Cardiac muscle cell (in vitro differentiated cells and primary cell): ENCODE data around the gene TXNRD2. TPM values are rescaled to one million over a fixed set of nuclear protein-coding genes. Genes with fewer than 3 reads are reported as not detected.

Experiments
- DNase-seq, 2 donors: peaks; one replicate each; pipeline versions ENCODE4 v3.0.0 to v3.0.0-alpha.2; 2010 to 2017; ENCODE audit warnings: low read depth in 1 of 2, low spot score in 1 of 2
- H3K27ac ChIP-seq: fragments of 200-600 bp; sonication (generic); 2 replicates; pipeline ENCODE4 v1.5.1; 2016
- H3K27me3 ChIP-seq: fragments of 200-600 bp; sonication (generic); 2 replicates; pipeline ENCODE4 v1.6.0; 2016; ENCODE audit warnings: control low read depth
- H3K36me3 ChIP-seq: fragments of 200-600 bp; sonication (generic); 2 replicates; pipeline ENCODE4 v1.5.1; 2016; ENCODE audit warnings: control low read depth
- H3K4me1 ChIP-seq: fragments of 200-600 bp; sonication (generic); 2 replicates; pipeline ENCODE4 v1.8.1; 2017; ENCODE audit warnings: low read depth, mild to moderate bottlenecking, mixed run types
- H3K4me3 ChIP-seq: fragments of 200-600 bp; sonication (generic); 2 replicates; pipeline ENCODE4 v1.5.1; 2016; ENCODE audit warnings: mild to moderate bottlenecking
- H3K9me3 ChIP-seq: fragments of 200-600 bp; sonication (generic); 2 replicates; pipeline ENCODE4 v1.5.1; 2017; ENCODE audit warnings: low read depth, mild to moderate bottlenecking, control low read depth
- polyA plus RNA-seq: library from polyadenylated mRNA; unstranded; fragments of >200 nt; fragmentation: Nextera tagmentation; extraction: Ambion mirVana; gene quantifications from 2 replicates; pipeline ENCODE4 v1.2.1, GENCODE V29; 2016
- total RNA-seq: library from RNA; depleted of rRNA; stranded (reverse); fragments of >200 nt; gene quantifications from 2 replicates; pipeline ENCODE4 v1.2.3, GENCODE V29; 2016
- TF ChIP-seq, protein P1 (sequence below): IDR thresholded peaks from 2 replicates; pipeline ENCODE4 v1.5.1; 2012; ENCODE audit warnings: low read depth, mild to moderate bottlenecking, low read length

TXNRD2 gene
- total and polyA plus RNA-seq, 2 experiments from 2014 or later: 15.6 to 21.2 TPM

- no peak for DNase-seq
- H3K27ac ChIP-seq: no peak overlapping the region
- no peak overlapping the region for H3K4me3 ChIP-seq
- no peaks in the 10 kb centered on the region for H3K27me3 ChIP-seq
- H3K9me3 ChIP-seq: no peaks in the 10 kb centered on the region
- H3K36me3 ChIP-seq: peaks cover 3% of the 10 kb centered on the region
- no peaks in the 10 kb centered on the region for H3K4me1 ChIP-seq
- TF ChIP-seq, protein P1, sequence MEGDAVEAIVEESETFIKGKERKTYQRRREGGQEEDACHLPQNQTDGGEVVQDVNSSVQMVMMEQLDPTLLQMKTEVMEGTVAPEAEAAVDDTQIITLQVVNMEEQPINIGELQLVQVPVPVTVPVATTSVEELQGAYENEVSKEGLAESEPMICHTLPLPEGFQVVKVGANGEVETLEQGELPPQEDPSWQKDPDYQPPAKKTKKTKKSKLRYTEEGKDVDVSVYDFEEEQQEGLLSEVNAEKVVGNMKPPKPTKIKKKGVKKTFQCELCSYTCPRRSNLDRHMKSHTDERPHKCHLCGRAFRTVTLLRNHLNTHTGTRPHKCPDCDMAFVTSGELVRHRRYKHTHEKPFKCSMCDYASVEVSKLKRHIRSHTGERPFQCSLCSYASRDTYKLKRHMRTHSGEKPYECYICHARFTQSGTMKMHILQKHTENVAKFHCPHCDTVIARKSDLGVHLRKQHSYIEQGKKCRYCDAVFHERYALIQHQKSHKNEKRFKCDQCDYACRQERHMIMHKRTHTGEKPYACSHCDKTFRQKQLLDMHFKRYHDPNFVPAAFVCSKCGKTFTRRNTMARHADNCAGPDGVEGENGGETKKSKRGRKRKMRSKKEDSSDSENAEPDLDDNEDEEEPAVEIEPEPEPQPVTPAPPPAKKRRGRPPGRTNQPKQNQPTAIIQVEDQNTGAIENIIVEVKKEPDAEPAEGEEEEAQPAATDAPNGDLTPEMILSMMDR: no peak
Observed at GRCh38 chr22:19981171-19981960, 39.7 kb upstream of the TXNRD2 start.

DNA sequence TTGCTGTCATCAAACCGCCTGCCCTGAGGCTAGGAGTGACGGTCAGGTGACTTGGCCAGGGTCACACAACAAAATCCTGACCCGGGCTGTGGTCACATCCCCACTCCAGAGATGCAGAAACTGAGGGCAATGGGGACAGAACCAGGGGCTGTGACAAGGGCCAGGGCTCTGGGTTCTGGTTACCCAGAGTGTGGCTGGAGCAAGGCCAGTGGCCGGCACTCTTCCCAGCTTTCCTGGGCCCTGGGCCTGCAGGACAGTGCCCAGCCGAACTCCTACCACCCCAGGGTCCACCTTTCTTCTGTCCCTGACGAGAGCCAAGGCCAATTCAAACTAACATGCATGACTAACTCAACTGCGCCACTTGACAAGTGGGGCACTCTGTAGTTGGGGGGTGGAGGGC is 39.1 kb upstream of the TXNRD2 start:
- Histone ChIP-seq H3K36me3 (peaks cover 3% of the 10 kb centered on the region), H3K9me3 (no peaks in the 10 kb centered on the region), H3K4me1 (no peaks in the 10 kb centered on the region), H3K27ac (no peak overlapping the region), H3K4me3 (no peak overlapping the region), H3K27me3 (no peaks in the 10 kb centered on the region)
- TF ChIP-seq, protein P1: no peak
- DNase-seq: no peak

GRCh38 chr22:19979712-19980493 is 38.3 kb upstream of the TXNRD2 start:
- Histone ChIP-seq H3K36me3 (peaks cover 3% of the 10 kb centered on the region), H3K27ac (no peak overlapping the region), H3K4me3 (no peak overlapping the region), H3K27me3 (no peaks in the 10 kb centered on the region), H3K9me3 (no peaks in the 10 kb centered on the region), H3K4me1 (no peaks in the 10 kb centered on the region)
- no peak for DNase-seq
- TF ChIP-seq, protein P1: no peak

- DNase-seq: no peak
- Histone ChIP-seq H3K27me3 (no peaks in the 10 kb centered on the region), H3K27ac (no peak overlapping the region), H3K4me1 (no peaks in the 10 kb centered on the region), H3K9me3 (no peaks in the 10 kb centered on the region), H3K36me3 (peaks cover 3% of the 10 kb centered on the region), H3K4me3 (no peak overlapping the region)
- TF ChIP-seq, protein P1: no peak
Observed at GRCh38 chr22:19978748-19979147, 37.1 kb upstream of the TXNRD2 start.

GRCh38 chr22:19977296-19978243 is 36.0 kb upstream of the TXNRD2 start:
- Histone ChIP-seq H3K4me3 (no peak overlapping the region), H3K27me3 (no peaks in the 10 kb centered on the region), H3K36me3 (peaks cover 3% of the 10 kb centered on the region), H3K4me1 (no peaks in the 10 kb centered on the region), H3K27ac (no peak overlapping the region), H3K9me3 (no peaks in the 10 kb centered on the region)
- DNase-seq: no peak
- TF ChIP-seq, protein P1: no peak
